BLaER1 treated with 17β-estradiol and CSF1 and Interleukin-3, amounts not matched to agents 10 nM and 100 nM (cell line): ENCODE data around the gene POU4F3.

Experiments
- H3K27ac ChIP-seq, 11 experiments: shearing (Covaris generic); formaldehyde crosslinking; 2 replicates each; pipeline ENCODE4 v1.8.1; 2022
- H3K27me3 ChIP-seq, 11 experiments: shearing (Covaris generic); formaldehyde crosslinking; 2 replicates each; pipeline ENCODE4 v1.8.1; 2022
- H3K36me3 ChIP-seq, 11 experiments: shearing (Covaris generic); formaldehyde crosslinking; 2 replicates each; pipeline ENCODE4 v1.8.1; 2022
- H3K4me1 ChIP-seq, 10 experiments: shearing (Covaris generic); formaldehyde crosslinking; 2 replicates each; pipeline ENCODE4 v1.8.1; 2022
- H3K4me2 ChIP-seq, 11 experiments: shearing (Covaris generic); formaldehyde crosslinking; 2 replicates each; pipeline ENCODE4 v1.8.1; 2022
- H3K4me3 ChIP-seq, 10 experiments: shearing (Covaris generic); formaldehyde crosslinking; 2 replicates each; pipeline ENCODE4 v1.8.1; 2022
- H3K9ac ChIP-seq, 11 experiments: shearing (Covaris generic); formaldehyde crosslinking; 2 replicates each; pipeline ENCODE4 v1.8.1; 2022
- H3K9me3 ChIP-seq, 11 experiments: shearing (Covaris generic); formaldehyde crosslinking; replicated peaks in 1 of 11; 2 replicates each; pipeline ENCODE4 v1.8.1; 2022
- H4K20me1 ChIP-seq, 11 experiments: shearing (Covaris generic); formaldehyde crosslinking; 2 replicates each; pipeline ENCODE4 v1.8.1; 2022
- Cebpa-rat ChIP-seq, 11 experiments: shearing (Covaris generic); IDR thresholded peaks; 2 replicates each; pipeline ENCODE4 v1.8.1; 2022

Gene POU4F3

GRCh38 chr5:146342882-146343865 lies 4.5 kb downstream of the POU4F3 start:
- Histone ChIP-seq H3K4me2 (no peak overlapping the region), H4K20me1 (peaks cover 0 to 13% (median 0%) of the 10 kb centered on the region in 11 experiments; a peak in 4 of 22 replicates), H3K4me3 (no peak overlapping the region), H3K27ac (no peak overlapping the region), H3K36me3 (no peaks in the 10 kb centered on the region), H3K9ac (no peak overlapping the region), H3K9me3 (peaks cover 15 to 48% (median 36%) of the 10 kb centered on the region in 11 experiments; a peak in 20 of 22 replicates), H3K4me1 (no peaks in the 10 kb centered on the region), H3K27me3 (peaks cover 49 to 79% (median 75%) of the 10 kb centered on the region in 11 experiments)
- no peak for TF ChIP-seq Cebpa-rat (IDR thresholded peaks at IDR 0.05)

- Histone ChIP-seq H4K20me1 (peaks cover 0 to 13% (median 0%) of the 10 kb centered on the region in 11 experiments; a peak in 4 of 22 replicates), H3K4me3 (no peak overlapping the region), H3K4me2 (no peak overlapping the region), H3K9ac (no peak overlapping the region), H3K4me1 (no peaks in the 10 kb centered on the region), H3K27me3 (peaks cover 45 to 66% (median 63%) of the 10 kb centered on the region in 11 experiments), H3K9me3 (peaks cover 6 to 35% (median 25%) of the 10 kb centered on the region in 11 experiments; a peak in 20 of 22 replicates), H3K27ac (no peak overlapping the region), H3K36me3 (no peaks in the 10 kb centered on the region)
- TF ChIP-seq Cebpa-rat (IDR thresholded peaks at IDR 0.05) = no peak
Measured at GRCh38 chr5:146344155-146345118, 5.8 kb downstream of the POU4F3 start.

- H3K4me3 ChIP-seq = no peak overlapping the region
- peaks cover 43 to 59% (median 55%) of the 10 kb centered on the region in 11 experiments for H3K27me3 ChIP-seq
- H3K9ac ChIP-seq = no peak overlapping the region
- H3K27ac ChIP-seq = no peak overlapping the region
- H3K4me1 ChIP-seq = no peaks in the 10 kb centered on the region
- H3K4me2 ChIP-seq = no peak overlapping the region
- H3K36me3 ChIP-seq = no peaks in the 10 kb centered on the region
- no peak for TF ChIP-seq Cebpa-rat (IDR thresholded peaks at IDR 0.05)
- H4K20me1 ChIP-seq = peaks cover 0 to 7% (median 0%) of the 10 kb centered on the region in 11 experiments; a peak in 4 of 22 replicates
- H3K9me3 ChIP-seq = peaks cover 0 to 27% (median 18%) of the 10 kb centered on the region in 11 experiments; a peak in 17 of 22 replicates
Measured at GRCh38 chr5:146345240-146345577, 6.6 kb downstream of the POU4F3 start.

- Histone ChIP-seq H3K4me1 (no peaks in the 10 kb centered on the region), H3K4me2 (no peak overlapping the region), H3K9ac (no peak overlapping the region), H3K36me3 (no peaks in the 10 kb centered on the region), H3K4me3 (no peak overlapping the region), H3K9me3 (peaks cover 0 to 22% (median 13%) of the 10 kb centered on the region in 11 experiments; a peak in 14 of 22 replicates), H4K20me1 (peaks cover 0 to 7% (median 0%) of the 10 kb centered on the region in 11 experiments; a peak in 4 of 22 replicates), H3K27me3 (peaks cover 37 to 53% (median 50%) of the 10 kb centered on the region in 11 experiments), H3K27ac (no peak overlapping the region)
- no peak for TF ChIP-seq Cebpa-rat (IDR thresholded peaks at IDR 0.05)
Measured at GRCh38 chr5:146345578-146346366, 7.1 kb downstream of the POU4F3 start.

- H3K27ac ChIP-seq = no peak overlapping the region
- H3K9me3 ChIP-seq = no peaks in the 10 kb centered on the region
- H3K4me1 ChIP-seq = no peaks in the 10 kb centered on the region
- no peak overlapping the region for H3K4me2 ChIP-seq
- no peak overlapping the region for H3K4me3 ChIP-seq
- no peak for TF ChIP-seq Cebpa-rat (IDR thresholded peaks at IDR 0.05)
- H4K20me1 ChIP-seq = no peaks in the 10 kb centered on the region
- no peaks in the 10 kb centered on the region for H3K36me3 ChIP-seq
- no peaks in the 10 kb centered on the region for H3K27me3 ChIP-seq
- no peak overlapping the region for H3K9ac ChIP-seq
Measured at GRCh38 chr5:146357126-146357525, 18.5 kb downstream of the POU4F3 start.

GRCh38 chr5:146359836-146360235 lies 21.2 kb downstream of the POU4F3 start:
- Histone ChIP-seq H3K9me3 (no peaks in the 10 kb centered on the region), H3K4me3 (no peak overlapping the region), H3K4me1 (peaks cover 13 to 24% (median 19%) of the 10 kb centered on the region in 10 experiments; a peak in 19 of 20 replicates), H4K20me1 (no peaks in the 10 kb centered on the region), H3K4me2 (no peak overlapping the region), H3K36me3 (no peaks in the 10 kb centered on the region), H3K9ac (no peak overlapping the region), H3K27ac (no peak overlapping the region), H3K27me3 (no peaks in the 10 kb centered on the region)
- no peak for TF ChIP-seq Cebpa-rat (IDR thresholded peaks at IDR 0.05)

GRCh38 chr5:146363161-146363874 lies 24.7 kb downstream of the POU4F3 start:
- Histone ChIP-seq H3K9ac (peak overlapping the region in 4 of 11 experiments; percentile 4 to 41 (median 21); a peak in 5 of 22 replicates), H3K27me3 (no peaks in the 10 kb centered on the region), H3K9me3 (no peaks in the 10 kb centered on the region), H3K36me3 (no peaks in the 10 kb centered on the region), H3K27ac (peak overlapping the region in 10 of 11 experiments; percentile 7 to 69 (median 51); a peak in 18 of 22 replicates), H4K20me1 (no peaks in the 10 kb centered on the region), H3K4me2 (peak overlapping the region; percentile 48 to 74 (median 61)), H3K4me1 (peaks cover 13 to 26% (median 19%) of the 10 kb centered on the region in 10 experiments; a peak in 19 of 20 replicates), H3K4me3 (no peak overlapping the region)
- no peak for TF ChIP-seq Cebpa-rat (IDR thresholded peaks at IDR 0.05)

DNA sequence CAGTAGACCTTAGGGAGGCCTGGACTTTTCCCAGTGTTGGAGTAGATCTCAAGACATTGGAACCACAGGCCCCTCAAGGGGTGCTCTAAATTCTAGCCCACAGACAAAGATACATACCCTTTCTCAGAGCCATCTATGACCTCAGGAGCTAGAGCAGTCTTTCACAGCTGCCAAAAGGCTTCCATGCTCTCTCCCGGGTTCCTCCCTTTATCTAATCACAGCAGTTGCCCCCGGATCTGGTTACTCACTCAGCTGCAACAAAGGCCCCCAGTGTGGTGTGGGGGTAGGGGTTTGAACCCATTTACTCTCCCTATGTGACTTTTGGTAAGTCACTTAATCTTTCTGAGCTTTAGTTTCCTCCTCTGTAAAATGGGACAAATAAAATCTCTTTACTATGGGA lies 27.0 kb downstream of the POU4F3 start:
- Histone ChIP-seq H3K27ac (no peak overlapping the region), H3K36me3 (no peaks in the 10 kb centered on the region), H3K4me1 (peaks cover 13 to 26% (median 19%) of the 10 kb centered on the region in 10 experiments; a peak in 19 of 20 replicates), H3K9ac (no peak overlapping the region), H4K20me1 (no peaks in the 10 kb centered on the region), H3K27me3 (no peaks in the 10 kb centered on the region), H3K4me2 (no peak overlapping the region), H3K4me3 (no peak overlapping the region), H3K9me3 (no peaks in the 10 kb centered on the region)
- TF ChIP-seq Cebpa-rat (IDR thresholded peaks at IDR 0.05) = no peak
